Measurements from ENCODE around the gene OTULINL.

The OTULINL gene

DNA sequence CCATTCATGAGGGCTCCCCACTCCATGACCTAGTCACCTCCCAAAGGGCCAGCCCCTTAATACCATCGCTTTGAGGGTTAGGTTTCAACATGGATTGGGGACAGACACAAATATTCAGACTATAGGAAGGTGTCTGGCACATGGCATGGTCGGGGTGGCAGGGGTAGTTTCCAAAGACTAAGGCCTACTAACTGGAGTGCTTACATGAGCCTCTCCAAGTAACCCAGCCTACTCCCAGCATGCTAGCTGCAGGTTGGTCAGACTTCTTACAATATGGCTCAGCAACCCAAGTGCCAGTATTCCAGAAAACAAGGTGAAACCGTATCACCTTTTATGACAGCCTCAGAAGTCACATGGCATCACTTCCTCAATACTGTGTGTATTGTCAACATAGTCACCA lies 19.9 kb upstream of the OTULINL start:
- Mint-ChIP-seq H3K27me3 (no peaks in the 10 kb centered on the region), H3K9me3 (no peaks in the 10 kb centered on the region), H3K4me1 (ENCODE audit: low read depth in 2 of 2) (peaks cover 7 to 14% of the 10 kb centered on the region in 2 donors), H3K4me3 (no peak overlapping the region), H3K27ac (no peak overlapping the region), H3K36me3 (ENCODE audit: insufficient read depth) (no peaks in the 10 kb centered on the region)
- ATAC-seq (replicated peaks) (no peak), DNase-seq (no peak)

DNA sequence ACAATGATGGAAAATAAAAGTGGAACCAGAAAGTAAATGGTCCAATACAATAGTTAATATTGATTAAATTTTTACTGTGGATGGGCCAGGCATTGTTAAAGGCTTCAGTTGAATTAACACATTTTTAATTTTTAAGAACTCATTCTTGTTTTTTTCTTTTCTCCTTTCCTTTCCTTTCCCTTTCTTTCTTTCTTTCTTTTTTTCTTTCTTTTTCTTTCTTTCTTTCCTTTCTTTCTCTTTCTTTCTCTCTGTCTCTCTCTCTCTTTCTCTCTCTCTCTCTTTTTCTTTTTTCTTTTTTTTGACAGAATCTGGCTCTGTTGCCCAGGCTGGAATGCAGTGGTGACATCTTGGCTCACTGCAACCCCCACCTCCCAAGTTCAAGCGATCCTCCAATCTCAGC lies 13.3 kb upstream of the OTULINL start:
- DNase-seq: no peak
- no peak overlapping the region for H3K27ac Mint-ChIP-seq
- H3K9me3 Mint-ChIP-seq: no peaks in the 10 kb centered on the region
- no peak for ATAC-seq (replicated peaks)
- no peaks in the 10 kb centered on the region for H3K4me1 Mint-ChIP-seq (ENCODE audit: low read depth in 2 of 2)
- no peak overlapping the region for H3K4me3 Mint-ChIP-seq
- no peaks in the 10 kb centered on the region for H3K36me3 Mint-ChIP-seq (ENCODE audit: insufficient read depth)
- no peaks in the 10 kb centered on the region for H3K27me3 Mint-ChIP-seq

DNA sequence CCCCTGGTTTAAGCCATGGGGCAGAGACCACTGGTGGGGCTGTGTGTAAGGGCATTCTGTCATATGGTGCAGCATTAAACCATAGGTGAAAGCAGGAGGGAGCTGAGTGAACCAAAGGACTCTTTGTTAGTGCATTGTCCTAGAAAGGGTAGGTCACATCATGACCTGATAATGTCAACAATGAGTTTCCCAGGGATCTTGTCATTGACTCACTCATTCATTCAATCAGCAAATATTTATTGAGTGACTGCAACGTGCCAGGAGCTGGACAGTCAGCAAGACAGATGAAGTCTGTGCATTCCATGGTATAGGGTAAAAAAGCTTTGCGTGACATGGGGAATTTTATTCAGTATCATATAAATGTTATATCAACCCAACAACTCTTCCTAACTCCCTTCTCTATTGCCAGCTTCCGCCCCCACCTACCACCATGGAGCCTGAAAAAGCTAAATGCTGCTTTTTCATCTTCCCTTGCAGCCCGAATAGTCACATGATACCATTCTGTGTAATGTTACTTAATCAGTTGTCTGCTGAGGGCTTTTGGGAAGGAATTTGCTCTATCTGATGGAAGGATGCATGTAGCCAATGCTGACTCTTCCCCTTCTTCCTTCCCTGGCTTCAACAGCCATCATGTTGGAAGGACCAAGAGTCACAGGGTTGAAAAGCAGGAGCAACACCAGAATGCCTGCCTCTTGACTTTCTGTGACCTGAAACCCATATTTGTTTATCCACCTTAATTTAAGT lies 11.5 kb upstream of the OTULINL start:
- Mint-ChIP-seq H3K9me3 (no peaks in the 10 kb centered on the region), H3K27ac (no peak overlapping the region), H3K27me3 (no peaks in the 10 kb centered on the region), H3K4me1 (ENCODE audit: low read depth in 2 of 2) (no peaks in the 10 kb centered on the region), H3K4me3 (no peak overlapping the region), H3K36me3 (ENCODE audit: insufficient read depth) (no peaks in the 10 kb centered on the region)
- ATAC-seq (replicated peaks) (no peak), DNase-seq (no peak)

DNA sequence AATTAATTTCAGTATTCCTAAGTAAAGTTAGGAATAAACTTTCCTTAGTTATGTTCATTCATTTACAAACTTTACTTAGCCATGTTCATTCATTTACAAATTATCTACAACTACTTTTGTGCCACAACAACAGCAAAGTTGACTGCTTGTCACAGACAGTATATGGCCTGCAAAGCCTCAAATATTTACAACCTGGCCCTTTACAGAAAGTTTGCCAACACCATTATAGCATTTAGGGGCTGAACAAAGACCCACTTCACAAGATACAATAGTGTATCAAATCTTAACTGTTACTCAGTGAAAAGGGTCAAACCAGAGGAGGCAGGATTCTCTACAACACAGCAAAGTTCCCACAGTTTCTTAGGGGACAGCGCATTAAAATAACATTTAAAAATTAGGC lies 9.7 kb upstream of the OTULINL start:
- Mint-ChIP-seq H3K27me3 (no peaks in the 10 kb centered on the region), H3K4me1 (ENCODE audit: low read depth in 2 of 2) (no peaks in the 10 kb centered on the region), H3K4me3 (no peak overlapping the region), H3K36me3 (ENCODE audit: insufficient read depth) (no peaks in the 10 kb centered on the region), H3K9me3 (no peaks in the 10 kb centered on the region), H3K27ac (no peak overlapping the region)
- no peak for DNase-seq
- no peak for ATAC-seq (replicated peaks)

DNA sequence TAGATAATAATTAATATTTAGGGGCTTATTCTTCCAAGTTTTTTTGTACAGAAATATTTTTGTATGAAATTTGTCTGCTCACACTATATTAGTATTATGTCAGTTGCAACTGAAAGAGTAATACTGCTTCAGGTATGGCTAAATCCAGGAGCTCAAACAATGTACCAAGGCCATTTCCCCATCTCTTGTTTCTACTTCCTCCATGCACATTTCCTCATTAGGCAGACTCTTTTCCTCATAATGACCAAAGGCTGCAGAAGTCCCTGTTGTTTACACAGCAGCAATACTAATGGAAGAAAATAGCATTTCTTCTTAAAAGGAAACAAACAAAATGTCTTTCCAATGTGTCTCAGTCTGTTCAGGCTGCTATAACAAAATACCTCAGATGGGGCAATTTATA lies 9.2 kb upstream of the OTULINL start:
- no peak overlapping the region for H3K4me3 Mint-ChIP-seq
- no peaks in the 10 kb centered on the region for H3K4me1 Mint-ChIP-seq (ENCODE audit: low read depth in 2 of 2)
- H3K27me3 Mint-ChIP-seq: no peaks in the 10 kb centered on the region
- H3K36me3 Mint-ChIP-seq (ENCODE audit: insufficient read depth): no peaks in the 10 kb centered on the region
- no peak overlapping the region for H3K27ac Mint-ChIP-seq
- DNase-seq (no peak), ATAC-seq (replicated peaks) (no peak)
- H3K9me3 Mint-ChIP-seq: no peaks in the 10 kb centered on the region

DNA sequence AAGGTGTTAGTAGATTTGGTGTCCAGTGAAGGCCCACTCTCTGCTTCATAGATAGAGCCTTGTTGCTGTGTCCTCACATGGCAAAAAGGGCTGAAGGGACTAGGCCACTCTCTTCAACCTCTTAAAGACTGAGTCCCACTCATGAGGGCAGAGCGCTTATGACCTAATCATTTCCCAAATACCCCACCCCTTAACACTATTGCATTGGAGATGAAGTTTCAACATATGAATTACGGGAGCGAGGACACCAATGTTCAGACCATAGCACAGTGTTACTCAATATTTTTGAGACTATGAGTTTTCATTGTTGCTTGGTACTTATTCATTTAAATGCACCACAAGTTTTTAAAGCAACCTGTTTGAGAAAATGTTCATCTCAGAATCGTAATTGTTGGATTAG lies 8.8 kb upstream of the OTULINL start:
- no peak overlapping the region for H3K27ac Mint-ChIP-seq

DNA sequence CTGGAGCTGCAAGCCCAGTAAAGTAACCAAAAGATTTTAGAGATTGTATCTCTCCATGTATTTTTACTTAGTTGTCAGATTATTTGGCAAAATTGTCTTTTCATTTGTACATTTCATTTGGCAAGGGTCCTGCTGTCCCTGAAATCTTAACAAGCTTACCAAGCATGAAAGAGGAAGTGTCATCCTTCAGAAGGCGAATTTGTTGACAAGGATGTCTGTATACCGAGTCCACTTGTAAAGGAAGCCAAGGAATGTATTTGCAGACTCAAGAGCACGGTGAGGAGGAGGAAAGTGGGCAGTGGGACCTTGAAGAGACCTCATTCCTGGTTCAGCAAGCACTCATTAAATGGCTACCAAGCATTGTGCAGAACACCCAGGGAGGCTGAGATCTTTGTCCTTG lies 7.5 kb upstream of the OTULINL start:
- ATAC-seq (replicated peaks): no peak
- Mint-ChIP-seq H3K4me1 (ENCODE audit: low read depth in 2 of 2) (no peaks in the 10 kb centered on the region), H3K4me3 (no peak overlapping the region), H3K27ac (no peak overlapping the region), H3K27me3 (peaks cover 0 to 8% of the 10 kb centered on the region in 2 donors), H3K36me3 (ENCODE audit: insufficient read depth) (no peaks in the 10 kb centered on the region), H3K9me3 (no peaks in the 10 kb centered on the region)
- DNase-seq: no peak

More for the DNA sequence above, 8.8 kb upstream of the OTULINL start:
- DNase-seq: no peak
- no peak overlapping the region for H3K4me3 Mint-ChIP-seq
- H3K4me1 Mint-ChIP-seq (ENCODE audit: low read depth in 2 of 2): no peaks in the 10 kb centered on the region
- no peaks in the 10 kb centered on the region for H3K27me3 Mint-ChIP-seq
- no peaks in the 10 kb centered on the region for H3K9me3 Mint-ChIP-seq
- H3K36me3 Mint-ChIP-seq (ENCODE audit: insufficient read depth): no peaks in the 10 kb centered on the region
- ATAC-seq (replicated peaks): no peak

DNA sequence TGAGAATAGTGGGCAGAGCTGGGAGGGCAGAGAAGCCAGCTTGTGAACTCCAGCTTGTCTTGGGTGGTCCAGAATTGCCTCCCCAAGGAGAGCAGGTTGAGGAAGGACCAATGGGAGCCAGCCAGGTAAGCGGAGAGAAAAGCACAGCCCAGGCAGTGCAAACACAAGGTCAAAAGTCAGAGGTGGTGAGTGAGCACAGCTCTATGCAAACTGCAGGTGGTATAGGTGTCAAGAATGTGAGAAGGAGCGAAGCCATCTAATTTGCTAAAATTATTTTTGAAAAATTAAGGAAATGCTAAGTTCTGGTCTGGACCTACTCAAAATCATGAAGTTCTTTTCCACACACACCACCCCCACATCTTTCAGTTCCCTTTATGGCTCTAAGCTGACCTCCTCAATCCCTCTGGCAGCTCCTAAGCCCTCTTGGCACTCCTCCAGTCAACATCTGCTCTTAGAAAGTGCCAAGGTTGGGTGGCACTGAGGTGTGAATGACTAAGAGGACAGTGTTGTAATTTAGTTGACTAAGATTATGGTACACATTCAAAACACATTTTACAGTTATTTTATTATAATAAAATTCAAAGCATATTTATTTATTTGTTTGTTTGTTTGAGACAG lies 6.6 kb upstream of the OTULINL start:
- Mint-ChIP-seq H3K4me1 (ENCODE audit: low read depth in 2 of 2) (no peaks in the 10 kb centered on the region), H3K27ac (no peak overlapping the region), H3K9me3 (no peaks in the 10 kb centered on the region), H3K4me3 (no peak overlapping the region), H3K27me3 (peaks cover 0 to 8% of the 10 kb centered on the region in 2 donors), H3K36me3 (ENCODE audit: insufficient read depth) (no peaks in the 10 kb centered on the region)
- ATAC-seq (replicated peaks) (no peak), DNase-seq (no peak)

DNA sequence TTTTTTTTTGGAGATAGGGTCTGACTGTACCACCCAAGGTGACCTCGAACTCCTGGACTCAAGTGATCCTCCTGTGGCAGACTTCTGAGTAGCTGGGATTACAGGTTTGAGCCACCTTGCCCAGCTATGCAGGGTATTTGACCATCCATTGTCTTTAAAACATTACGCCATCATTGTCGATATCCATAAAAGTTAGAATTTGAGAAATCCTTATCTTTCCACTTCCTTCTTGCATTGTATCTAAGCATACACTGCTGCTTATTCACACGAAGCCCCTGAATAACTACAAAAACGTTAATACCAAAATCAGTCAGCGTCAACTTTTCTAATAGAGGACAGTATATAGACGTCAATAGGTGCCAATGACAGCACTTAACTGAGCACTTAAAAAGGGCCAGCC lies 5.4 kb upstream of the OTULINL start:
- Mint-ChIP-seq H3K9me3 (no peaks in the 10 kb centered on the region), H3K4me3 (no peak overlapping the region), H3K27ac (no peak overlapping the region), H3K4me1 (ENCODE audit: low read depth in 2 of 2) (peaks cover 0 to 3% of the 10 kb centered on the region in 2 donors), H3K36me3 (ENCODE audit: insufficient read depth) (peaks cover 7% of the 10 kb centered on the region), H3K27me3 (peaks cover 0 to 8% of the 10 kb centered on the region in 2 donors)
- no peak for DNase-seq
- ATAC-seq (replicated peaks): no peak

DNA sequence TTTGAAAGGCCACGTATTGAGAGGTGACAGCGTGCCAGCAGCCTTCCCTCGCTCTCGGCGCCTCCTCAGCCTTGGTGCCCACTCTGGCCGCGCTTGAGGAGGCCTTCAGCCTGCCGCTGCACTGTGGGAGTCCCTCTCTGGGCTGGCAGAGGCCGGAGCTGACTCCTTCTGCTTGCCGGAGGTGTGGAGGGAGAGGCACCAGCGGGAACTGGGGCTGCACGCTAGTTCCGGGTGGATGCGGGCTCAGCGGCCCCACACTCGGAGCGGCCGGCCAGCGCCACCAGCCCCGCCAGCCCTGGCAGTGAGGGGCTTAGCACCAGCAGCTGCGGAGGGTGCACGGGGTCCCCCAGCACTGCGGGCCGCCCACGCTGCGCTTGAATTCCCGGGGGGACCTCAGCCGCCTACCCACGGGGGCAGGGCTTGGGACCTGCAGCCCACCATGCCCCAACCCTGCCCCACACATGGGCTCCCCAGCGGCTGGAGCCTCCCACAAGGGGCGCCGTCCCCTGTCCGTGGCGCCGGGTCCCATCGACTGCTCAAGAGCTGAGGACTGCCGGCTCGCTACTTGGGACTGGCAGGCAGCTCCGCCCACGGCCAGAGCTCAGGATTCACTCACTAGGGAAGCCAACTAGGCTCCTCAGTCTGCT lies 4.4 kb upstream of the OTULINL start:
- DNase-seq (no peak), ATAC-seq (replicated peaks) (no peak)
- H3K27ac Mint-ChIP-seq: no peak overlapping the region
- H3K27me3 Mint-ChIP-seq: peaks cover 0 to 8% of the 10 kb centered on the region in 2 donors
- peaks cover 8% of the 10 kb centered on the region for H3K36me3 Mint-ChIP-seq (ENCODE audit: insufficient read depth)
- peaks cover 0 to 4% of the 10 kb centered on the region in 2 donors for H3K4me1 Mint-ChIP-seq (ENCODE audit: low read depth in 2 of 2)
- no peaks in the 10 kb centered on the region for H3K9me3 Mint-ChIP-seq
- H3K4me3 Mint-ChIP-seq: no peak overlapping the region

DNA sequence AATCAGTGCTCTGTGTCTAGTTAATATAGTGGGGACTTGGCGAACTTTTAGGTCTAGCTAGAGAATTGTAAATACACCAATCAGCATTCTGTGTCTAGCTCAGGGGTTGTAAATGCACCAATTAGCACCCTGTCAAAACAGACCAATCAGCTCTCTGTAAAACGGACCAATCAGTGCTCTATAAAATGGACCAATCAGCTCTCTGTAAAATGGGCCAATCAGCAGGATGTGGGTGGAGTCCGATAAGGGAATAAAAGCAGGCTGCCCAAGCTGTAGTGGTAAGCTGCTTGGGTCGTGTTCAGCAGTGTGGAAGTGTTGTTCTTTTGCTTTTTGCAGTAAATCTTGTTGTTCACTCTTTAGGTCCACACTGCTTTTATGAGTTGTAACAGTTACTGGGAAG lies 3.6 kb upstream of the OTULINL start:
- H3K27ac Mint-ChIP-seq: no peak overlapping the region
- no peaks in the 10 kb centered on the region for H3K9me3 Mint-ChIP-seq
- H3K4me3 Mint-ChIP-seq: no peak overlapping the region
- peaks cover 0 to 8% of the 10 kb centered on the region in 2 donors for H3K27me3 Mint-ChIP-seq
- DNase-seq (no peak), ATAC-seq (replicated peaks) (no peak)
- peaks cover 3 to 6% of the 10 kb centered on the region in 2 donors for H3K4me1 Mint-ChIP-seq (ENCODE audit: low read depth in 2 of 2)
- peaks cover 16% of the 10 kb centered on the region for H3K36me3 Mint-ChIP-seq (ENCODE audit: insufficient read depth)

DNA sequence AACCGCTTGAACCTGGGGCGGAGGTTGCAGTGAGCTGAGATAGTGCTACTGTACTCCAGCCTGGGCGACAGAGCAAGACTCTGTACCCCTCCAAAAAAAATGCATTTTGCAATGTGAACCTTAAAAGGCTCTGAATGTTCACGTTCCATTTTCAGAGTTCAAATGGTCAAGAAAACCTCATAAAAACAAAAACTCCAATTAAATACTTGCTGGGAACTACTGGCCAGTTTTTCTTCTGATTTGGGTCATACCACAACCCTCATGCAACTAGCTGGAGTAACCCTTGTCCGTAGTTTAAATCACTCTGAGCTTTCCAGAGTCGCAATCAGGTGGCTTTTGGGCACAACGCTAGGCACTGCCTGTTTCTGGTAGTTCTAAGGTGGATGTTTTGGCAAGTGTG lies 2.3 kb upstream of the OTULINL start:
- Mint-ChIP-seq H3K27ac (no peak overlapping the region), H3K9me3 (no peaks in the 10 kb centered on the region), H3K36me3 (ENCODE audit: insufficient read depth) (peaks cover 17% of the 10 kb centered on the region), H3K4me3 (no peak overlapping the region), H3K27me3 (peaks cover 0 to 8% of the 10 kb centered on the region in 2 donors), H3K4me1 (ENCODE audit: low read depth in 2 of 2) (peaks cover 6 to 15% of the 10 kb centered on the region in 2 donors)
- ATAC-seq (replicated peaks) (no peak), DNase-seq (no peak)

DNA sequence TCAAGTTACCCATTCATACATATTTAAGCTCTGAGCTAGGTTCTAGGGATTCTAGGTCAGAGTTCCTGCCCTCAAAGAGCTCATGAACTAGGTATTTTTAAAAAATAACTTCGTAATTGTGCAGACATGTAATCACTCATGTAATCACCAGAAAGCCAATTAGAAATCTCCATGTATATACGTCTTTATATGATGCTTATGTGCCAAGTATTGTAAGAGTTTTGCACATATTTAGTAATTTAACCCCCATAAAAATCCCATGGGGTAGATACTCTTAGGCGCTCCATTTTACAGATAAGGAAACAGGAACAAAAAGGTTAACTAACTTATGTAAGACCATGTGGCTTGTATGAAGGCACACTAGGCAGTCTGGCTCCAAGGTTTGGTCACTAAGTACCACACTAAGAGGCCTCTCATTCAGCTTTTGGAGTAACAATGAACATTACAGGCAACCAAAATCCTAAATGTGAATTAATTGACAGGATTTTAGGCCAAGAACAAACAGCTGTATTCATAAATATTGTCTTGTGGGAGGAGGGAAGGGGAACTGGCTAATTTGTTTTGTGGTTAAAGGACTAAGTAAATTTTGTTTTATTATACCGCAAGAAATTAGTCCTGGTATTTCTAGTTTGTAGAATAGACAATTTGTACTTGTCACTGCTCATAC lies 1.7 kb upstream of the OTULINL start:
- H3K9me3 Mint-ChIP-seq: no peaks in the 10 kb centered on the region
- H3K4me1 Mint-ChIP-seq (ENCODE audit: low read depth in 2 of 2): peaks cover 12 to 21% of the 10 kb centered on the region in 2 donors
- no peak overlapping the region for H3K4me3 Mint-ChIP-seq
- DNase-seq (no peak), ATAC-seq (replicated peaks) (no peak)
- peaks cover 17% of the 10 kb centered on the region for H3K36me3 Mint-ChIP-seq (ENCODE audit: insufficient read depth)
- no peak overlapping the region for H3K27ac Mint-ChIP-seq
- H3K27me3 Mint-ChIP-seq: peaks cover 0 to 8% of the 10 kb centered on the region in 2 donors
